Measurements from ENCODE around the gene TICRR.

DNA sequence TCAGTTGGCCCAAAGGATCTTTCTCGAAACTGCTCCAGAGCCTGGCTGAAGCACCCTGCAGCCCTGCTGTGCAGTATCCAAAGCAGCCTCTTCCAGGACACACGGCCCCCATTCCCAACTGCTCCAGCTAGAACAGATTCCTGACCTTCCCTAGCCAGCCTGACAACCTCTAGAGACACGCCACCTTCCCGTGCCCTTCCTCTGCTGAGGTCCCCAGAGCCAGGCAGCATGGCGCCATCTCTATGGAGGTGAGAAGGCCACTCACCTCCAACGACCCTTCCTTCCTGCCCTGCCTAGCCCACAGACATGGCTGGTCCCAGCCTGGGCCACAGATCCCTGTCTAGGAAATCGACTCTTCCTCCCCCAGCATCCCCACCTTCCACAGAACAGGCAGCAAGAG, 76.9 kb downstream of the TICRR start:
- TF ChIP-seq, protein P1, sequence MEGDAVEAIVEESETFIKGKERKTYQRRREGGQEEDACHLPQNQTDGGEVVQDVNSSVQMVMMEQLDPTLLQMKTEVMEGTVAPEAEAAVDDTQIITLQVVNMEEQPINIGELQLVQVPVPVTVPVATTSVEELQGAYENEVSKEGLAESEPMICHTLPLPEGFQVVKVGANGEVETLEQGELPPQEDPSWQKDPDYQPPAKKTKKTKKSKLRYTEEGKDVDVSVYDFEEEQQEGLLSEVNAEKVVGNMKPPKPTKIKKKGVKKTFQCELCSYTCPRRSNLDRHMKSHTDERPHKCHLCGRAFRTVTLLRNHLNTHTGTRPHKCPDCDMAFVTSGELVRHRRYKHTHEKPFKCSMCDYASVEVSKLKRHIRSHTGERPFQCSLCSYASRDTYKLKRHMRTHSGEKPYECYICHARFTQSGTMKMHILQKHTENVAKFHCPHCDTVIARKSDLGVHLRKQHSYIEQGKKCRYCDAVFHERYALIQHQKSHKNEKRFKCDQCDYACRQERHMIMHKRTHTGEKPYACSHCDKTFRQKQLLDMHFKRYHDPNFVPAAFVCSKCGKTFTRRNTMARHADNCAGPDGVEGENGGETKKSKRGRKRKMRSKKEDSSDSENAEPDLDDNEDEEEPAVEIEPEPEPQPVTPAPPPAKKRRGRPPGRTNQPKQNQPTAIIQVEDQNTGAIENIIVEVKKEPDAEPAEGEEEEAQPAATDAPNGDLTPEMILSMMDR (IDR thresholded peaks at IDR 0.05), result no peak
- no peak for TF ChIP-seq POLR2A (IDR thresholded peaks at IDR 0.05)
